CD8-positive, alpha-beta memory T cell (primary cell): Measurements from ENCODE around the gene CANX. TPM values are rescaled to one million over a fixed set of nuclear protein-coding genes. Genes with fewer than 3 reads are reported as not detected.

Source experiments
- CTCF ChIA-PET: fragments of 350-600 bp; sonication (Branson Sonifier 250); formaldehyde crosslinking; loops from one replicate; lab custom pipeline; 2021; ENCODE audit warnings: antibody characterized with exemption; lab: Charles Lee
- POLR2A ChIA-PET: fragments of 350-600 bp; sonication (Branson Sonifier 250); formaldehyde crosslinking; loops from one replicate; lab custom pipeline; 2021; ENCODE audit warnings: antibody characterized with exemption; lab: Charles Lee
- DNase-seq, 5 donors: peaks; one replicate each; pipeline versions ENCODE4 v3.0.0 to v3.0.0-alpha.2; 2020 to 2022; ENCODE audit warnings: mixed read lengths in 1 of 5
- H3K27ac ChIP-seq: one replicate; pipeline ENCODE4 v1.7.0; 2013; ENCODE audit warnings: low read depth, mild to moderate bottlenecking, low read length, moderate library complexity
- H3K27me3 ChIP-seq: 2 replicates; pipeline ENCODE4 v1.7.0; 2013; ENCODE audit warnings: low read length, mild to moderate bottlenecking; ENCODE audit not compliant: insufficient read depth, poor library complexity, severe bottlenecking
- H3K36me3 ChIP-seq: 2 replicates; pipeline ENCODE4 v1.7.0; 2013; ENCODE audit warnings: mild to moderate bottlenecking, low read length, moderate library complexity; ENCODE audit not compliant: insufficient read depth
- H3K4me1 ChIP-seq: 2 replicates; pipeline ENCODE4 v1.7.0; 2013; ENCODE audit warnings: mild to moderate bottlenecking, low read length, moderate library complexity; ENCODE audit not compliant: insufficient read depth
- H3K4me3 ChIP-seq: 2 replicates; pipeline ENCODE4 v1.7.0; 2013; ENCODE audit warnings: mild to moderate bottlenecking, low read length
- H3K9me3 ChIP-seq: 2 replicates; pipeline ENCODE4 v1.7.0; 2013; ENCODE audit warnings: mild to moderate bottlenecking, low read length
- H3K27ac Mint-ChIP-seq, 8 donors: one replicate each; pipeline ENCODE4 v1.8.0; 2020 to 2021; ENCODE audit warnings: mixed read lengths in 8 of 8, mild to moderate bottlenecking in 6 of 8, inconsistent platforms in 3 of 8, moderate library complexity in 3 of 8
- H3K27me3 Mint-ChIP-seq, 2 donors: one replicate each; pipeline ENCODE4 v1.8.0; 2020 to 2021; ENCODE audit warnings: mixed read lengths in 2 of 2, mild to moderate bottlenecking in 1 of 2, moderate library complexity in 1 of 2
- H3K36me3 Mint-ChIP-seq, 3 donors: one replicate each; pipeline ENCODE4 v1.8.0; 2020 to 2021; ENCODE audit warnings: mixed read lengths in 3 of 3, inconsistent platforms in 1 of 3, mild to moderate bottlenecking in 1 of 3
- H3K4me1 Mint-ChIP-seq, 3 donors: one replicate each; pipeline ENCODE4 v1.8.0; 2020 to 2021; ENCODE audit warnings: mixed read lengths in 3 of 3, inconsistent platforms in 1 of 3, mild to moderate bottlenecking in 1 of 3
- H3K4me3 Mint-ChIP-seq, 7 donors: one replicate each; pipeline ENCODE4 v1.8.0; 2020 to 2021; ENCODE audit warnings: mixed read lengths in 7 of 7, mild to moderate bottlenecking in 6 of 7, moderate library complexity in 4 of 7, inconsistent platforms in 2 of 7
- H3K9me3 Mint-ChIP-seq, 5 donors: one replicate each; pipeline ENCODE4 v1.8.0; 2020 to 2022; ENCODE audit warnings: mixed read lengths in 5 of 5, mild to moderate bottlenecking in 3 of 5, moderate library complexity in 2 of 5, inconsistent platforms in 1 of 5
- polyA plus RNA-seq: library from polyadenylated mRNA; unstranded; fragments of 300-500 nt; fragmentation: Illumina TruSeq; gene quantifications from one replicate; pipeline ENCODE4 v1.2.3, GENCODE V29; 2021
- total RNA-seq, 2 experiments: library from RNA; stranded (reverse); gene quantifications; one replicate each; pipeline ENCODE4 v1.2.3, GENCODE V29; 2021

The CANX gene
- total and polyA plus RNA-seq, 3 experiments from 2014 or later, result 283 to 710 (median 694) TPM

DNA sequence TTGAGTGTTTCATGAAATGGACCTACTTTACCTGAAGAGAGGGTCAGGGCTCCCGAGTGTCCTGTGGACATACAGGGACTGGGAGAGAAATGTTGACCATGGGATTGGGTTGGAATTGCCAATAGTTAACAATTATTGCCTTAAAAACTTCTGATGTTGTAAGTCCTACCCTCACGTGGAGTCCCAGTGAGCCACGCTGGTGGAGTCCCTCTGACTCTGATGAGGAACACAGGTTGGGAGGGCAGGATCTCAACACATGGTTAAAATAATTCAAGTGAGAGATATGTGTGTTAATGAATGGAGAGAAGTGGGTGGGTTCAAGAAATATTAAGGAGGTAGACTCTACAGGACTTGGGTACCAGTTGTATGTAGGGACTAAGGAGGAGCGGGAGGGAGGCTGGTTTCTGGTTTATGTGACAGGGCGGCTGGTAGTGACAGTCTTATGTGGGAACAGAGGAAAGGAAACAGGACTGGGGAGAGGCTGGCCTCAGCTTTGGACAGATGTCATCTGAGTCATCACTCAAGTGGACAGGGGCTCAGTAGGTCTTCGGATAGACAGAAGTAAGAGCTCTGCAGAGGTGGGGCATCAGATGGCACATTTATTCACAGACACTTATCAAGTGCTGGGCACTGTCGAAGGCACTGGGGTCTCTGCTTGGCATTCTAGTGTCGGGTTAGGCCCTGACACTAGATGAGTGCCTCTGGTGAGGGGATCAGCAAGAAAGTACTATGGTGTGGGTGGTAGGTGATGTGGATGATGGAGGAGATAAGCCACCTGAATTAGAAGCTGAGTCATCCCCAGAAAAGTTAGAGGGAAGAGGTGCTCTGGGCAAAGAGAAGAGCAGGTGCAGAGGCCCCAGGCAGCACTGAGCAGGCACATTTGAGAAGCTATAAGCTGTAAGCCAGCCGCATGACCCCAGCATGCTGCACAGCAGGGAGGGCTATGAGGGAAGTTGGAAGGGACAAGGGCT is 61.1 kb downstream of the CANX start:
- Mint-ChIP-seq H3K36me3 (peaks cover 0 to 11% (median 0%) of the 10 kb centered on the region in 3 donors), H3K4me1 (peaks cover 48 to 72% (median 64%) of the 10 kb centered on the region in 3 donors), H3K27ac (peak overlapping the region; percentile 42 to 92 (median 83)), H3K4me3 (peak overlapping the region in 1 of 7 donors; percentile 15), H3K9me3 (no peaks in the 10 kb centered on the region), H3K27me3 (no peaks in the 10 kb centered on the region)
- H3K36me3 ChIP-seq, result no peaks in the 10 kb centered on the region
- ChIA-PET POLR2A (no interaction called here), CTCF (no interaction called here)
- no peaks in the 10 kb centered on the region for H3K27me3 ChIP-seq
- no peaks in the 10 kb centered on the region for H3K9me3 ChIP-seq
- DNase-seq, result no peak
- no peak overlapping the region for H3K27ac ChIP-seq
- no peak overlapping the region for H3K4me3 ChIP-seq
- peaks cover 30% of the 10 kb centered on the region for H3K4me1 ChIP-seq

DNA sequence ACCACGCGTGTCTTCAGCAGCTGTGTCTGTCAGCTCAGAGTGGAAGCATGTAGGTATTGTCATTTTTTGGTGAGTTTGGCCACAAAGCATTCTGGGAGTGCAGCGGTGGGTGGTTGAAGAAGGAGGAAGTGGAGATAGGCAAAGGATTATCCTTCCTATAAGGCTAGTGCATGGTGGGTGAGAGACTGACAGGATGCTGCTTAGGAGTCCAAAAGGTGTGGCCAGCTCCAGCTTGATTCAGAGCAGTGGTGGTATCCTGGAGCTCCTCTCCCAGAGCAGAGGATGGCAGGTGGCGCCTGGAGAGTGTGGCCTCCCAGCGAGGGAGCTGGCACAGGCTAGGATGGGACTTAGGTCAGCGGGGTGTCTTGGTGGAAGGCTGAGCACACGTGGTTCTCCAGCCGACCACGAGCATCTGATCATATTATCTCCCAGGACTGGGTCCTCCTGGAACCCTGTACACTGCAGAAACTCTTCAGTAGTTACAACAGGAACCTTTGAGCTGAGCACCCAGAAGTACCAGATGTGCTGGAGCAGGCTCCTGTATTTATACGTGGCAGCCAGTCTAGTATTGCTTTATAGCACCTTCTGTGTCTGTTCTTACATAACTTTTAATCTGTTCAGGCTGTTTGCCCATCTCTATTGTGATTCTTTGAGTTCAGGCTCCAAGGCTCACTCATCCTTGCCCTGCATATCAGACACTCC is 63.5 kb downstream of the CANX start:
- Histone ChIP-seq H3K27ac (peak overlapping the region; percentile 19), H3K36me3 (peaks cover 20% of the 10 kb centered on the region), H3K4me3 (no peak overlapping the region), H3K9me3 (no peaks in the 10 kb centered on the region), H3K4me1 (peaks cover 30% of the 10 kb centered on the region), H3K27me3 (no peaks in the 10 kb centered on the region)
- H3K4me1 Mint-ChIP-seq, result peaks cover 40 to 68% (median 49%) of the 10 kb centered on the region in 3 donors
- H3K9me3 Mint-ChIP-seq, result no peaks in the 10 kb centered on the region
- no peaks in the 10 kb centered on the region for H3K27me3 Mint-ChIP-seq
- POLR2A ChIA-PET, result interaction anchor here (0.8 to 1.4 kb wide), 4 partner anchors 32 to 75 kb away, joined by 3 to 7 read pairs (median 4); partner anchors contain the start of gene LTC4S
- peak overlapping the region; percentile 12 to 94 (median 80) for H3K27ac Mint-ChIP-seq
- CTCF ChIA-PET, result interaction anchor here (0.7 to 6.7 kb wide), 21 partner anchors 8 to 329 kb away, joined by 3 to 61 read pairs (median 5); partner anchors contain the start of genes CBY3, LTC4S, MRNIP and SQSTM1
- no peak overlapping the region for H3K4me3 Mint-ChIP-seq
- DNase-seq, result peak in 3 of 5 donors; percentile 8 to 32 (median 24)
- H3K36me3 Mint-ChIP-seq, result peaks cover 0 to 34% (median 0%) of the 10 kb centered on the region in 3 donors

DNA sequence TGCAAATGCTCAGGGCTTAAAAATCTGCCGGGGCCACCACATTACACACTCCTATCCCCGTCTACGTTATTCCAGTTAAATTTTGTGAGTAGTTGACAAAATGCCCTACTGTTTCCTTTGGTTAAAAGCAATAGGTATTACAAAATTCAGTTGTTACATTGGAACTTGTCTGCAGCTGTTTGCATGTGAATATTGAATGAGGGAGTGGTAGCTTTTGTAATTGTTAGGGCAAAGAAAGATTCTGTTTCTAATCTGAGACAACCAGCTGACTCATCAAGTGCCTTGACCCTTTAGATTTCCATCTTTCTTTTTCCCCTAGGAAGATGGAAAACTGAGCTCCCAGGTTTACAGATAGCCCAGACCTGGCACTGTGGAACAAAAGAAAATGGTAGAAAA is 64.0 kb downstream of the CANX start:
- Histone ChIP-seq H3K4me1 (peaks cover 30% of the 10 kb centered on the region), H3K9me3 (no peaks in the 10 kb centered on the region), H3K27me3 (no peaks in the 10 kb centered on the region), H3K27ac (peak overlapping the region; percentile 19), H3K36me3 (peaks cover 25% of the 10 kb centered on the region), H3K4me3 (no peak overlapping the region)
- no peaks in the 10 kb centered on the region for H3K9me3 Mint-ChIP-seq
- H3K4me1 Mint-ChIP-seq, result peaks cover 38 to 70% (median 49%) of the 10 kb centered on the region in 3 donors
- DNase-seq, result no peak
- peaks cover 0 to 39% (median 0%) of the 10 kb centered on the region in 3 donors for H3K36me3 Mint-ChIP-seq
- ChIA-PET CTCF (interaction anchor here (0.7 to 6.7 kb wide), 22 partner anchors 9 to 328 kb away, joined by 3 to 61 read pairs (median 4); partner anchors contain the start of genes CBY3, LTC4S, MRNIP and SQSTM1), POLR2A (interaction anchor here (0.8 to 1.4 kb wide), 4 partner anchors 31 to 74 kb away, joined by 3 to 7 read pairs (median 4); partner anchors contain the start of gene LTC4S)
- H3K4me3 Mint-ChIP-seq, result no peak overlapping the region
- H3K27ac Mint-ChIP-seq, result peak overlapping the region in 7 of 8 donors; percentile 3 to 93 (median 34)
- H3K27me3 Mint-ChIP-seq, result no peaks in the 10 kb centered on the region

DNA sequence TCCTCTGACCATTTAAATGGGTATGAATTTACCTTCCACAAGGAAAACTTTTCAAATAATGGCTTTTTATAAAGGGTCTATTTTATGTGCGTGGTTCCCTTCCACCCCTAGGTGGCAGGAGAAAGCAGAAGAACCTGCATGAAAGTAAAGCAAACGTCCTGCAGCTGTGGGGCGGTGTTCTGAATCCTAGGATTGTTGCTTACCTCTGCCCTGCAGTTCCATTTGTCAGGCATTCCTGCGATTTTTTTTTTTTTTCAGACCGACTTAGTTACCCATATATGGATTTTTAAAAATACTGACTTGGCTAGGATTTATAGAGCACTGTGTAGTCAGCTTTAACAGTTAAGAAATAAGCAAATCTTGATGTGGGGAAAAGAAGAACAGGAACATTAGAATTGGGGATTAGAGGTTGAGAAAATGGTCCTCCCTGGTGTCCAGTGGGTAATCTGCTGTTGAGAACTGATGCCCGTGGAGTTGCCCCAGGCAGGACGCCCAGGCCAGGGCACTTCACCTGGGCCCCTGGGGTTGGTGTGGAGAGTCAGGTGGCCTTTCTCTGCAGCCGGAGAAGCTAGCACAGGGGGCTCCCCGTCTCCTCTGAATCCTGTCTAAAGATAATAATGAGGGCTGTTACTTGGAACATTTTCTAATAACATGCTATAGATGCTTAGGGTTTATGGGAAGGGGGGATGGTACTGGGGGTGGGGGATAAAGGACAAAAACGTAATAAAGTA is 64.6 kb downstream of the CANX start:
- Mint-ChIP-seq H3K27me3 (no peaks in the 10 kb centered on the region), H3K9me3 (no peaks in the 10 kb centered on the region), H3K27ac (peak overlapping the region in 7 of 8 donors; percentile 6 to 83 (median 52)), H3K36me3 (peaks cover 0 to 44% (median 0%) of the 10 kb centered on the region in 3 donors), H3K4me3 (no peak overlapping the region), H3K4me1 (peaks cover 38 to 70% (median 49%) of the 10 kb centered on the region in 3 donors)
- Histone ChIP-seq H3K4me1 (peaks cover 30% of the 10 kb centered on the region), H3K36me3 (peaks cover 25% of the 10 kb centered on the region), H3K4me3 (no peak overlapping the region), H3K27me3 (no peaks in the 10 kb centered on the region), H3K27ac (no peak overlapping the region), H3K9me3 (no peaks in the 10 kb centered on the region)
- peak; percentile 23 to 67 (median 41) for DNase-seq
- CTCF ChIA-PET, result interaction anchor here (0.7 to 6.7 kb wide), 22 partner anchors 8 to 328 kb away, joined by 3 to 61 read pairs (median 4); partner anchors contain the start of genes CBY3, LTC4S, MRNIP and SQSTM1
- POLR2A ChIA-PET, result interaction anchor here (0.6 to 1.4 kb wide), 3 partner anchors 31 to 85 kb away, joined by 4 to 7 read pairs (median 5); partner anchors contain the start of gene LTC4S

DNA sequence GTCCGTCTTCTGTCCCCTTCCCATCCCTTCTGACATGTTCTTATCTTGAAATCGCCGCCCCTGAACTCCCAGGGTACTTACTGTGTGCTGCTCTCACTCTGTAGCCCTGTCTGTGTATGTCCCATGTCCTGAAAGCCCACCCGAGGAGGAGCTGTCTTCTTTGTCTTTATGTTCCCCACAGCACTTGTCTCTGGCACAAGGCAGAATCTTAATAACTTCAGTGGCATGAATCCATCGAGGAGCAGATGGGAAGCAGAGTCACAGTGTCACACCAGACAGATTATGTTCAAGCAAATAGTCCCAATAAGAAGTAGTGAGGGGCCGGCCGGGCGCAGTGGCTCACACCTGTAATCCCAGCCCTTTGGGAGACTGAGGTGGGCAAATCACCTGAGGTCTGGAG is 65.3 kb downstream of the CANX start:
- DNase-seq, result no peak
- ChIA-PET CTCF (interaction anchor here (1.5 to 6.7 kb wide), 9 partner anchors 8 to 144 kb away, joined by 6 to 61 read pairs (median 9); partner anchors contain the start of genes CBY3, LTC4S and TBC1D9B), POLR2A (no interaction called here)
- Mint-ChIP-seq H3K4me1 (peaks cover 36 to 69% (median 46%) of the 10 kb centered on the region in 3 donors), H3K36me3 (peaks cover 0 to 48% (median under 1%) of the 10 kb centered on the region in 3 donors), H3K9me3 (no peaks in the 10 kb centered on the region), H3K27ac (peak overlapping the region in 2 of 8 donors; percentile 32 to 59), H3K4me3 (no peak overlapping the region), H3K27me3 (no peaks in the 10 kb centered on the region)
- H3K9me3 ChIP-seq, result no peaks in the 10 kb centered on the region
- H3K4me3 ChIP-seq, result no peak overlapping the region
- H3K27ac ChIP-seq, result no peak overlapping the region
- peaks cover 29% of the 10 kb centered on the region for H3K36me3 ChIP-seq
- peaks cover 30% of the 10 kb centered on the region for H3K4me1 ChIP-seq
- no peaks in the 10 kb centered on the region for H3K27me3 ChIP-seq

DNA sequence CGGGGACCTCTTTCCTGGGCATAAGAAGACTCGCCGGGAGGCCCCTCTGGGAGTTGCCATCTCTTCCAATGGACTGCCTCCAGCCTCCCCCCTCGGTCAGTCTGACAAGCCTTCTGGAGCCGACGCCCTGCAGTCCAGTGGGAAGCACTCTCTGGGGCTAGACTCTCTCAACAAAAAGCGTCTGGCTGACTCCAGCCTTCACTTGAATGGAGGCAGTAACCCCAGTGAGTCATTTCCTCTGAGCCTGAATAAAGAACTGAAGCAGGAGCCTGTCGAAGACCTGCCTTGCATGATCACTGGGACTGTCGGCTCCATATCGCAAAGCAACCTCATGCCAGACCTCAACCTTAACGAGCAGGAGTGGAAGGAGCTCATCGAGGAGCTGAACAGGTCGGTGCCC is 66.6 kb downstream of the CANX start:
- peaks cover 25% of the 10 kb centered on the region for H3K4me1 ChIP-seq
- H3K4me1 Mint-ChIP-seq, result peaks cover 23 to 56% (median 33%) of the 10 kb centered on the region in 3 donors
- H3K36me3 ChIP-seq, result peaks cover 40% of the 10 kb centered on the region
- no peaks in the 10 kb centered on the region for H3K27me3 ChIP-seq
- H3K27ac Mint-ChIP-seq, result no peak overlapping the region
- no peak overlapping the region for H3K4me3 ChIP-seq
- CTCF ChIA-PET, result interaction anchor here (0.9 to 6.7 kb wide), 4 partner anchors 12 to 103 kb away, joined by 4 to 61 read pairs (median 9); partner anchors contain the start of gene LTC4S
- DNase-seq, result no peak
- H3K36me3 Mint-ChIP-seq, result peaks cover 0 to 58% (median 4%) of the 10 kb centered on the region in 3 donors
- H3K9me3 ChIP-seq, result no peaks in the 10 kb centered on the region
- no peaks in the 10 kb centered on the region for H3K27me3 Mint-ChIP-seq
- no peak overlapping the region for H3K4me3 Mint-ChIP-seq
- H3K9me3 Mint-ChIP-seq, result no peaks in the 10 kb centered on the region
- H3K27ac ChIP-seq, result no peak overlapping the region
- POLR2A ChIA-PET, result no interaction called here
